ENCODE results near the gene ETS2. TPM values are rescaled to one million over a fixed set of nuclear protein-coding genes. Genes with fewer than 3 reads are reported as not detected.

The ETS2 gene
- total and polyA plus RNA-seq, 2 donors (not counting 1 experiment from before 2014, with no cell fraction given) = 1.9 to 5.6 TPM

DNA sequence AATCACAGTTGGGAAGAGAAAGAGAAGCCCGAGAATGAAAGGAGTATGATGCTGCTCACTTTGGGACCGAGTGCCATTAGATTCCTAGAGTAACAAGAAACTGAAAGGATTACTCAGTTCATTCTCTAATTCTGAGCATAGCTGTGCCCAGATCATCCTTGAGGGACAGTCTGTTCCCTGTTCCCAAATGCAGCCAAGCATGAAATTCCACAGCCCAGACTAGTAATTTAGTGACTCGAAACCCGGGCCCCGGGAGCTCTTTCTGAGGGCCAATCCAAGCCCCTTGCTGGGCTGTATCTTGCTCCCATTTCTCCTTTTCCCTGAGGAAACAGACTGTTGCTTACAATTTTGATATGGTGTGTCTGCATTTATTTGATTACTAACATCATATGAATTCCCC, 30.0 kb upstream of the ETS2 start:
- ATAC-seq (ENCODE audit: low read depth) (no peak), DNase-seq (no peak)
- H3K9me3 Mint-ChIP-seq (ENCODE audit: insufficient read depth) = peaks cover 8% of the 10 kb centered on the region
- POLR2A ChIA-PET = no interaction called here
- intact Hi-C loops (cut with micrococcal nuclease) = no loop called here
- no peak overlapping the region for H3K27ac Mint-ChIP-seq
- Histone ChIP-seq H3K9me3 (ENCODE audit: control extremely low read depth in 1 of 3, control insufficient read depth in 2 of 3, insufficient read depth in 1 of 3, low read length in 2 of 3) (peaks cover 2 to 12% (median 8%) of the 10 kb centered on the region in 3 donors), H3K27ac (ENCODE audit: low read length in 2 of 2) (no peak overlapping the region), H3K4me3 (ENCODE audit: control extremely low read depth in 1 of 5, extremely low read depth in 1 of 5, insufficient read depth in 1 of 5, low read depth in 2 of 5, low read length in 4 of 5) (no peak overlapping the region), H4K20me1 (ENCODE audit: control insufficient read depth, insufficient read depth, low read length, poor library complexity, severe bottlenecking) (no peaks in the 10 kb centered on the region), H3K4me2 (replicated peaks; ENCODE audit: low read depth, low read length, poor library complexity, severe bottlenecking) (no peak overlapping the region), H3K4me1 (ENCODE audit: control insufficient read depth in 2 of 2, insufficient read depth in 2 of 2, low read length in 2 of 2) (peaks cover 19 to 24% of the 10 kb centered on the region in 2 donors), H2AFZ (ENCODE audit: insufficient read depth, low read depth, low read length, poor library complexity, severe bottlenecking) (no peak overlapping the region), H3K79me2 (ENCODE audit: control insufficient read depth, insufficient read depth, low read length) (no peaks in the 10 kb centered on the region), H3K27me3 (replicated peaks in 1 of 4; ENCODE audit: control extremely low read depth in 1 of 4, control insufficient read depth in 3 of 4, insufficient read depth in 4 of 4, low read length in 3 of 4) (peaks cover 0 to 60% (median 31%) of the 10 kb centered on the region in 4 experiments), H3K9ac (ENCODE audit: low read length) (no peak overlapping the region), H3K36me3 (replicated peaks in 1 of 2; ENCODE audit: control extremely low read depth in 1 of 2, control insufficient read depth in 1 of 2, extremely low read depth in 1 of 2, insufficient read depth in 2 of 2, low read length in 1 of 2) (no peaks in the 10 kb centered on the region)
- no peak for TF ChIP-seq EZH2 (IDR thresholded peaks at IDR 0.05; ENCODE audit: borderline replicate concordance, insufficient read depth, low read depth, low read length, poor library complexity, severe bottlenecking)
- TF ChIP-seq, protein P1, sequence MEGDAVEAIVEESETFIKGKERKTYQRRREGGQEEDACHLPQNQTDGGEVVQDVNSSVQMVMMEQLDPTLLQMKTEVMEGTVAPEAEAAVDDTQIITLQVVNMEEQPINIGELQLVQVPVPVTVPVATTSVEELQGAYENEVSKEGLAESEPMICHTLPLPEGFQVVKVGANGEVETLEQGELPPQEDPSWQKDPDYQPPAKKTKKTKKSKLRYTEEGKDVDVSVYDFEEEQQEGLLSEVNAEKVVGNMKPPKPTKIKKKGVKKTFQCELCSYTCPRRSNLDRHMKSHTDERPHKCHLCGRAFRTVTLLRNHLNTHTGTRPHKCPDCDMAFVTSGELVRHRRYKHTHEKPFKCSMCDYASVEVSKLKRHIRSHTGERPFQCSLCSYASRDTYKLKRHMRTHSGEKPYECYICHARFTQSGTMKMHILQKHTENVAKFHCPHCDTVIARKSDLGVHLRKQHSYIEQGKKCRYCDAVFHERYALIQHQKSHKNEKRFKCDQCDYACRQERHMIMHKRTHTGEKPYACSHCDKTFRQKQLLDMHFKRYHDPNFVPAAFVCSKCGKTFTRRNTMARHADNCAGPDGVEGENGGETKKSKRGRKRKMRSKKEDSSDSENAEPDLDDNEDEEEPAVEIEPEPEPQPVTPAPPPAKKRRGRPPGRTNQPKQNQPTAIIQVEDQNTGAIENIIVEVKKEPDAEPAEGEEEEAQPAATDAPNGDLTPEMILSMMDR (IDR thresholded peaks at IDR 0.05) = no peak
- H3K4me1 Mint-ChIP-seq = peaks cover 34% of the 10 kb centered on the region
- CTCF ChIA-PET = no interaction called here
- peaks cover 66% of the 10 kb centered on the region for H3K27me3 Mint-ChIP-seq
- H3K4me3 Mint-ChIP-seq = no peak overlapping the region
- WGBS (ENCODE audit: insufficient coverage) = 100% methylated on average over 3 of the region's 5 CpGs

DNA sequence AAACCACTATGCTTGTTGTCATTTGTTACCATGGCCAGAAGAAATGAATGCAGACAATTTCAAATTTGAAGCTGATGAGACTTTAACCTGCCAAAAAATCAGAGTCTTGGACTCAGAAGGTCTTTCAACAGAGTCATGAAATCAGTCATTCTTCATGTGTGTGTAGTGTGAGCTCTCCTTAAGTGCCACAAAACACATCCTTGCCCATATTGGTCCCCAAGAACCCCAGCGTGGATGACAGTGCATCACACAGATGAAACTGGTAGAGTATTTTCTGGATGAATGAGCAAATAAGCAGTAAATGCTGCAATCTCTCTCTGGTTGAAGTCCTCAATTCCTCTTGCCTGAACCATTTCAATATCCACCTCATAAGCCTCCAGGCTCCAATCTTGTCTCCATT, 28.7 kb upstream of the ETS2 start:
- H3K27ac ChIP-seq (ENCODE audit: low read length in 2 of 2) = no peak overlapping the region
- intact Hi-C loops (cut with micrococcal nuclease) = no loop called here
- H3K27me3 ChIP-seq (replicated peaks in 1 of 4; ENCODE audit: control extremely low read depth in 1 of 4, control insufficient read depth in 3 of 4, insufficient read depth in 4 of 4, low read length in 3 of 4) = peaks cover 0 to 52% (median 33%) of the 10 kb centered on the region in 4 experiments
- no peak overlapping the region for H3K9ac ChIP-seq (ENCODE audit: low read length)
- Mint-ChIP-seq H3K4me3 (no peak overlapping the region), H3K27me3 (peaks cover 66% of the 10 kb centered on the region), H3K4me1 (peaks cover 38% of the 10 kb centered on the region), H3K27ac (no peak overlapping the region), H3K9me3 (ENCODE audit: insufficient read depth) (peaks cover 13% of the 10 kb centered on the region)
- H3K4me3 ChIP-seq (ENCODE audit: control extremely low read depth in 1 of 5, extremely low read depth in 1 of 5, insufficient read depth in 1 of 5, low read depth in 2 of 5, low read length in 4 of 5) = no peak overlapping the region
- no peaks in the 10 kb centered on the region for H4K20me1 ChIP-seq (ENCODE audit: control insufficient read depth, insufficient read depth, low read length, poor library complexity, severe bottlenecking)
- H3K4me2 ChIP-seq (replicated peaks; ENCODE audit: low read depth, low read length, poor library complexity, severe bottlenecking) = peak overlapping the region; percentile 13
- no peak for ATAC-seq (ENCODE audit: low read depth)
- H3K79me2 ChIP-seq (ENCODE audit: control insufficient read depth, insufficient read depth, low read length) = no peaks in the 10 kb centered on the region
- H3K4me1 ChIP-seq (ENCODE audit: control insufficient read depth in 2 of 2, insufficient read depth in 2 of 2, low read length in 2 of 2) = peaks cover 26 to 28% of the 10 kb centered on the region in 2 donors
- DNase-seq = no peak
- POLR2A ChIA-PET = no interaction called here
- no CpG with 5 or more reads among the region's 1 CpG for WGBS (ENCODE audit: insufficient coverage)
- H3K36me3 ChIP-seq (replicated peaks in 1 of 2; ENCODE audit: control extremely low read depth in 1 of 2, control insufficient read depth in 1 of 2, extremely low read depth in 1 of 2, insufficient read depth in 2 of 2, low read length in 1 of 2) = no peaks in the 10 kb centered on the region
- H2AFZ ChIP-seq (ENCODE audit: insufficient read depth, low read depth, low read length, poor library complexity, severe bottlenecking) = no peak overlapping the region
- CTCF ChIA-PET = no interaction called here
- no peak for TF ChIP-seq EZH2 (IDR thresholded peaks at IDR 0.05; ENCODE audit: borderline replicate concordance, insufficient read depth, low read depth, low read length, poor library complexity, severe bottlenecking)
- TF ChIP-seq, protein P1 (IDR thresholded peaks at IDR 0.05) = no peak
- peaks cover 2 to 19% (median 12%) of the 10 kb centered on the region in 3 donors for H3K9me3 ChIP-seq (ENCODE audit: control extremely low read depth in 1 of 3, control insufficient read depth in 2 of 3, insufficient read depth in 1 of 3, low read length in 2 of 3)
